Measurements from ENCODE around the gene TOP3A. TPM values are rescaled to one million over a fixed set of nuclear protein-coding genes. Genes with fewer than 3 reads are reported as not detected.

Gene TOP3A
- polyA plus RNA-seq, 1 donor (not counting 4 experiments of a cell fraction or from before 2014, with no cell fraction given): 11.6 TPM

GRCh38 chr17:18252160-18252559 is 62.6 kb downstream of the TOP3A start:
- H3K4me3 ChIP-seq (ENCODE audit: control insufficient read depth in 2 of 3, extremely low read depth in 1 of 3, insufficient read depth in 2 of 3, low read depth in 1 of 3, low read length in 3 of 3): no peak overlapping the region

GRCh38 chr17:18251204-18251603 is 63.6 kb downstream of the TOP3A start:
- H3K4me3 ChIP-seq (ENCODE audit: control insufficient read depth in 2 of 3, extremely low read depth in 1 of 3, insufficient read depth in 2 of 3, low read depth in 1 of 3, low read length in 3 of 3): no peak overlapping the region
- peaks cover 29% of the 10 kb centered on the region for H3K4me1 ChIP-seq (ENCODE audit: control insufficient read depth, extremely low read depth, insufficient read depth, low read length)
- H3K4me2 ChIP-seq (ENCODE audit: control insufficient read depth, extremely low read depth, insufficient read depth, low read depth, low read length): no peak overlapping the region
- DNase-seq (ENCODE audit: low read depth, low spot score) (no peak), FAIRE-seq (no peak)
- no peaks in the 10 kb centered on the region for H3K9me3 ChIP-seq (ENCODE audit: control insufficient read depth, low read depth, low read length)
- no peak overlapping the region for H3K27ac ChIP-seq (ENCODE audit: control insufficient read depth, insufficient read depth, low read length)
- peaks cover 32% of the 10 kb centered on the region for H3K79me2 ChIP-seq (ENCODE audit: control insufficient read depth, insufficient read depth, low read length)
- TF ChIP-seq EZH2 (IDR thresholded peaks at IDR 0.05; ENCODE audit: low read length) (no peak), CTCF (optimal IDR thresholded peaks at IDR 0.05 in 1 of 3, IDR thresholded peaks at IDR 0.05 in 1 of 3, conservative IDR thresholded peaks at IDR 0.05 in 1 of 3; ENCODE audit: extremely low read depth in 1 of 3, insufficient read depth in 2 of 3, low read length in 3 of 3) (no peak)
- dilution Hi-C loops (cut with MboI; ENCODE audit: extremely low pct_ligation_motif_present, low sequenced_read_pairs): no loop called here
- H3K9me1 ChIP-seq (ENCODE audit: control insufficient read depth, extremely low read depth, insufficient read depth, low read length): no peaks in the 10 kb centered on the region
- H2AFZ ChIP-seq (ENCODE audit: control insufficient read depth, low read length): no peak overlapping the region
- peaks cover 23% of the 10 kb centered on the region for H4K20me1 ChIP-seq (ENCODE audit: control insufficient read depth, extremely low read depth, insufficient read depth, low read length)
- peaks cover 73 to 75% of the 10 kb centered on the region in 2 experiments for H3K36me3 ChIP-seq (ENCODE audit: control insufficient read depth in 2 of 2, extremely low read depth in 1 of 2, insufficient read depth in 2 of 2, low read length in 2 of 2)
- no peak overlapping the region for H3K9ac ChIP-seq (ENCODE audit: control insufficient read depth, extremely low read depth, insufficient read depth, low read length)
- H3K27me3 ChIP-seq (ENCODE audit: control insufficient read depth, extremely low read depth, insufficient read depth, low read length): no peaks in the 10 kb centered on the region

More at GRCh38 chr17:18252160-18252559, 62.6 kb downstream of the TOP3A start:
- Histone ChIP-seq H3K4me1 (ENCODE audit: control insufficient read depth, extremely low read depth, insufficient read depth, low read length) (peaks cover 31% of the 10 kb centered on the region), H3K9me3 (ENCODE audit: control insufficient read depth, low read depth, low read length) (no peaks in the 10 kb centered on the region), H3K9me1 (ENCODE audit: control insufficient read depth, extremely low read depth, insufficient read depth, low read length) (peaks cover 4% of the 10 kb centered on the region), H3K9ac (ENCODE audit: control insufficient read depth, extremely low read depth, insufficient read depth, low read length) (no peak overlapping the region), H3K79me2 (ENCODE audit: control insufficient read depth, insufficient read depth, low read length) (peaks cover 39% of the 10 kb centered on the region), H3K4me2 (ENCODE audit: control insufficient read depth, extremely low read depth, insufficient read depth, low read depth, low read length) (no peak overlapping the region), H3K27me3 (ENCODE audit: control insufficient read depth, extremely low read depth, insufficient read depth, low read length) (no peaks in the 10 kb centered on the region), H3K36me3 (ENCODE audit: control insufficient read depth in 2 of 2, extremely low read depth in 1 of 2, insufficient read depth in 2 of 2, low read length in 2 of 2) (peaks cover 75% of the 10 kb centered on the region in 2 experiments), H3K27ac (ENCODE audit: control insufficient read depth, insufficient read depth, low read length) (no peak overlapping the region), H2AFZ (ENCODE audit: control insufficient read depth, low read length) (no peak overlapping the region), H4K20me1 (ENCODE audit: control insufficient read depth, extremely low read depth, insufficient read depth, low read length) (peaks cover 23% of the 10 kb centered on the region)
- DNase-seq (ENCODE audit: low read depth, low spot score): no peak
- FAIRE-seq: no peak
- dilution Hi-C loops (cut with MboI; ENCODE audit: extremely low pct_ligation_motif_present, low sequenced_read_pairs): no loop called here
- TF ChIP-seq EZH2 (IDR thresholded peaks at IDR 0.05; ENCODE audit: low read length) (no peak), CTCF (optimal IDR thresholded peaks at IDR 0.05 in 1 of 3, IDR thresholded peaks at IDR 0.05 in 1 of 3, conservative IDR thresholded peaks at IDR 0.05 in 1 of 3; ENCODE audit: extremely low read depth in 1 of 3, insufficient read depth in 2 of 3, low read length in 3 of 3) (no peak)

Data from keratinocyte (primary cell).